Mucosa of stomach (tissue), 1 donor: ENCODE data around the gene H1-8.

ENCODE experiments used
- H3K27me3 ChIP-seq: one replicate; pipeline ENCODE4 v1.7.0; 2013; ENCODE audit warnings: mild to moderate bottlenecking, low read length; ENCODE audit not compliant: control insufficient read depth, insufficient read depth
- H3K36me3 ChIP-seq: one replicate; pipeline ENCODE4 v1.7.0; 2013; ENCODE audit warnings: low read length; ENCODE audit not compliant: control insufficient read depth, insufficient read depth
- H3K4me1 ChIP-seq: one replicate; pipeline ENCODE4 v1.7.0; 2013; ENCODE audit warnings: mild to moderate bottlenecking, low read length; ENCODE audit not compliant: control insufficient read depth, insufficient read depth
- H3K4me3 ChIP-seq: one replicate; pipeline ENCODE4 v1.7.0; 2013; ENCODE audit warnings: low read length
- H3K9ac ChIP-seq: one replicate; pipeline ENCODE4 v1.7.0; 2013; ENCODE audit warnings: mild to moderate bottlenecking, low read length, moderate library complexity
- H3K9me3 ChIP-seq: one replicate; pipeline ENCODE4 v1.7.0; 2013; ENCODE audit warnings: mild to moderate bottlenecking, low read length, moderate library complexity; ENCODE audit not compliant: control insufficient read depth
- donor health status: Pancreatic carcinoma.

Gene H1-8

GRCh38 chr3:129562803-129563202, 19.8 kb downstream of the H1-8 start:
- Histone ChIP-seq H3K9ac (no peak overlapping the region), H3K9me3 (no peaks in the 10 kb centered on the region), H3K4me3 (no peak overlapping the region), H3K36me3 (no peaks in the 10 kb centered on the region), H3K4me1 (peaks cover 16% of the 10 kb centered on the region), H3K27me3 (no peaks in the 10 kb centered on the region)

- Histone ChIP-seq H3K27me3 (no peaks in the 10 kb centered on the region), H3K4me3 (no peak overlapping the region), H3K4me1 (peaks cover 16% of the 10 kb centered on the region), H3K9ac (no peak overlapping the region), H3K9me3 (no peaks in the 10 kb centered on the region), H3K36me3 (no peaks in the 10 kb centered on the region)
Measured at GRCh38 chr3:129563332-129563731, 20.4 kb downstream of the H1-8 start.

- Histone ChIP-seq H3K9me3 (no peaks in the 10 kb centered on the region), H3K4me1 (peaks cover 16% of the 10 kb centered on the region), H3K9ac (no peak overlapping the region), H3K4me3 (no peak overlapping the region), H3K36me3 (no peaks in the 10 kb centered on the region), H3K27me3 (no peaks in the 10 kb centered on the region)
Measured at GRCh38 chr3:129563850-129564535, 21.0 kb downstream of the H1-8 start.

DNA sequence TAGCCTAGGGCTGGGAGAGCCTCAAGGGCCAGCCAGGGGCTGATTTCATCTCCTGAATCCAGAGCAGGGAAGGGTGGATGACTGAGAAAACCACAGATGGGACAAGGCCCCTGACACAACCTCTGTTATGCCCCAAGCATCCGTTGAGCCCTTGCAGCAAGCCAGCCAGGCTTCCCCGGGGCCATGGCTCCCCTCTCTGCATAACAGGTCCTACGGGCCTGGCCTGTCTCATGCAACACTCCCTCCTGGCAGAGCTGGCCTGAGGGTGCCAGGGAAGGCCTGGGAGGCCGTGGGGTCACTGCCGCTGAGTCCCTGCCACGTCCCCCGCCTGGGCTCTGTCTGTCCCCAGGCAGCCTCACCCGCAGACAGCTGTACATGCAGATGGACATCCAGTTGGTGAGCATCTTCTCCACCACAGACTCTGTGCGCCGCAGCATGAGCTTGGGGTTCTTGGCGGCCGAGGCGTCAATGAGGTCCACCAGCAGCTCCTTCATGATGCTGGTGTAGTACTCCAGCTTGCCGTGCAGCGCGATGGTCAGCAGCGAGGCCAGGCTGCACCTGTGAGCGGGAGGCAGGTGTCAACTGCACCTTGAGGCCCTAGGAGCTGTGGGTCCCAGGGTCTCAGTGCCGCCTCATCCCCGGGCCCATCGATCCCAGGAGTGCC, 22.1 kb downstream of the H1-8 start:
- no peak overlapping the region for H3K4me3 ChIP-seq
- H3K4me1 ChIP-seq = peaks cover 14% of the 10 kb centered on the region
- peaks cover 5% of the 10 kb centered on the region for H3K36me3 ChIP-seq
- H3K9me3 ChIP-seq = no peaks in the 10 kb centered on the region
- no peaks in the 10 kb centered on the region for H3K27me3 ChIP-seq
- H3K9ac ChIP-seq = no peak overlapping the region

DNA sequence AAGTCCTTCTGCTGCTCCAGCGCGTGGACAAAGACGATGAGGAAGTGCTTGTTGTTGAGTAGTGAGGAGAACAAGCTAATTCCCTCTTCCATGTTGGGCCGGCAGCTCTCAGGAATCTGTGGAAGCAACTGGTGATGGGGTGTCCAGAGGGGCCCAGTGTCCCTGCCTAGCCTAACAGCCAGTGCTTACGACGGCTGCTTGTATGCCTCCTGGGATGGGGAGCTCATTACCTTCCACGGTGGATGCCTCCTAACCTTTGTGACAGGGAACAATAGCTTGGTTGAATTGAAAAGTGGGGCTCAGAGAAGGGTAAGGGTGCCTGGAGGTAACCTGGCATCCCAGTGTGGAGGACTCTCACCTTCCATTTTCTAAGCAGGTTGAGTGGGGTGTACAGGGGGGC, 22.9 kb downstream of the H1-8 start:
- Histone ChIP-seq H3K36me3 (peaks cover 5% of the 10 kb centered on the region), H3K4me1 (peaks cover 6% of the 10 kb centered on the region), H3K9ac (no peak overlapping the region), H3K9me3 (no peaks in the 10 kb centered on the region), H3K27me3 (no peaks in the 10 kb centered on the region), H3K4me3 (no peak overlapping the region)

- H3K27me3 ChIP-seq = no peaks in the 10 kb centered on the region
- no peaks in the 10 kb centered on the region for H3K9me3 ChIP-seq
- H3K36me3 ChIP-seq = peaks cover 5% of the 10 kb centered on the region
- no peaks in the 10 kb centered on the region for H3K4me1 ChIP-seq
- no peak overlapping the region for H3K4me3 ChIP-seq
- no peak overlapping the region for H3K9ac ChIP-seq
Measured at GRCh38 chr3:129567176-129567705, 24.3 kb downstream of the H1-8 start.

- Histone ChIP-seq H3K9ac (no peak overlapping the region), H3K9me3 (no peaks in the 10 kb centered on the region), H3K4me1 (no peaks in the 10 kb centered on the region), H3K27me3 (no peaks in the 10 kb centered on the region), H3K36me3 (peaks cover 5% of the 10 kb centered on the region), H3K4me3 (no peak overlapping the region)
Measured at GRCh38 chr3:129567939-129568338, 25.0 kb downstream of the H1-8 start.

- Histone ChIP-seq H3K9ac (no peak overlapping the region), H3K36me3 (peaks cover 5% of the 10 kb centered on the region), H3K4me3 (no peak overlapping the region), H3K4me1 (no peaks in the 10 kb centered on the region), H3K9me3 (no peaks in the 10 kb centered on the region), H3K27me3 (no peaks in the 10 kb centered on the region)
Measured at GRCh38 chr3:129569856-129570255, 26.9 kb downstream of the H1-8 start.

GRCh38 chr3:129571605-129572547, 28.9 kb downstream of the H1-8 start:
- Histone ChIP-seq H3K27me3 (no peaks in the 10 kb centered on the region), H3K9ac (no peak overlapping the region), H3K9me3 (no peaks in the 10 kb centered on the region), H3K36me3 (peaks cover 5% of the 10 kb centered on the region), H3K4me3 (no peak overlapping the region), H3K4me1 (peaks cover 11% of the 10 kb centered on the region)

GRCh38 chr3:129572603-129573002, 29.6 kb downstream of the H1-8 start:
- no peaks in the 10 kb centered on the region for H3K9me3 ChIP-seq
- H3K4me3 ChIP-seq = no peak overlapping the region
- peaks cover 16% of the 10 kb centered on the region for H3K4me1 ChIP-seq
- peaks cover 5% of the 10 kb centered on the region for H3K36me3 ChIP-seq
- H3K27me3 ChIP-seq = no peaks in the 10 kb centered on the region
- no peak overlapping the region for H3K9ac ChIP-seq

- Histone ChIP-seq H3K4me3 (no peak overlapping the region), H3K9ac (no peak overlapping the region), H3K4me1 (peaks cover 23% of the 10 kb centered on the region), H3K36me3 (peaks cover 5% of the 10 kb centered on the region), H3K9me3 (no peaks in the 10 kb centered on the region), H3K27me3 (no peaks in the 10 kb centered on the region)
Measured at GRCh38 chr3:129573493-129573892, 30.5 kb downstream of the H1-8 start.

DNA sequence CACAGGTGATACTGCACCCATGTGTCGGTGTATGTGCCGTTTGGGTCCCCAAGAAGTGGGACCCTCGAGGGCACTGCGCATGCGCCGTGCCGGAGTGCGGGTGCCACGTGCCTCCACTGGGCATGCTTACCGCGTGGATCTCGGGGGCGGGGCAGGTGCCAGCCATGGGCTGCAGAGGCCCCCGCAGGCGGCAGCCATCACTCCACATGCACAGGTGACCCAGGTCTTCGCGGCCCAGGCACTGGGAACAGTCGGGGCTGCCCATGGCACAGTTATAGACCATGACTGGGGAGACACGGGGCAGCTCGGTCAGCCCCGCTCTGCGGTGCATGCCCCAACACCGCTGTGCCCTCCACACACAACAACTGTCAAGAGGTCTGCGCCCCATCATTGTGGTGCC, 31.2 kb downstream of the H1-8 start:
- Histone ChIP-seq H3K4me3 (no peak overlapping the region), H3K4me1 (peaks cover 26% of the 10 kb centered on the region), H3K36me3 (peaks cover 5% of the 10 kb centered on the region), H3K9ac (no peak overlapping the region), H3K27me3 (no peaks in the 10 kb centered on the region), H3K9me3 (no peaks in the 10 kb centered on the region)
